Measurements from ENCODE around the gene CFAP107.
"Not testable (repeated sequence)": the region's sequence is repeated elsewhere in the genome, so short reads cannot be mapped to it uniquely, and the experiment has no call there.

CFAP107 gene

GRCh38 chr1:12709091-12709491, 36.9 kb upstream of the CFAP107 start:
- H3K4me3 ChIP-seq (replicated peaks in 1 of 2; ENCODE audit: low read depth in 2 of 2, low read length in 2 of 2), result no peak overlapping the region
- peak in 1 of 2 donors; percentile 1 for DNase-seq (ENCODE audit: low read depth in 2 of 2)
- TF ChIP-seq CTCF (IDR thresholded peaks at IDR 0.05; ENCODE audit: low read depth, low read length), result no peak

- no peak for TF ChIP-seq CTCF (IDR thresholded peaks at IDR 0.05; ENCODE audit: low read depth, low read length)
- peak in 1 of 2 donors; percentile 3 for DNase-seq (ENCODE audit: low read depth in 2 of 2)
- no peak overlapping the region for H3K4me3 ChIP-seq (replicated peaks in 1 of 2; ENCODE audit: low read depth in 2 of 2, low read length in 2 of 2)
These were observed 36.3 kb upstream of the CFAP107 start for GRCh38 chr1:12709696-12710095.

- DNase-seq (ENCODE audit: low read depth in 2 of 2), result no peak
- TF ChIP-seq CTCF (IDR thresholded peaks at IDR 0.05; ENCODE audit: low read depth, low read length), result no peak
- H3K4me3 ChIP-seq (replicated peaks in 1 of 2; ENCODE audit: low read depth in 2 of 2, low read length in 2 of 2), result no peak overlapping the region
These were observed 34.5 kb upstream of the CFAP107 start for GRCh38 chr1:12711536-12711935.

GRCh38 chr1:12712076-12712475, 33.9 kb upstream of the CFAP107 start:
- no peak for DNase-seq (ENCODE audit: low read depth in 2 of 2)
- no peak overlapping the region for H3K4me3 ChIP-seq (replicated peaks in 1 of 2; ENCODE audit: low read depth in 2 of 2, low read length in 2 of 2)
- no peak for TF ChIP-seq CTCF (IDR thresholded peaks at IDR 0.05; ENCODE audit: low read depth, low read length)

- TF ChIP-seq CTCF (IDR thresholded peaks at IDR 0.05; ENCODE audit: low read depth, low read length), result no peak
- no peak overlapping the region for H3K4me3 ChIP-seq (replicated peaks in 1 of 2; ENCODE audit: low read depth in 2 of 2, low read length in 2 of 2)
- no peak for DNase-seq (ENCODE audit: low read depth in 2 of 2)
These were observed 33.1 kb upstream of the CFAP107 start for GRCh38 chr1:12712929-12713328.

- not testable (repeated sequence) for DNase-seq (ENCODE audit: low read depth in 2 of 2)
These were observed 32.3 kb upstream of the CFAP107 start for GRCh38 chr1:12713651-12714050.

GRCh38 chr1:12714710-12715475, 31.1 kb upstream of the CFAP107 start:
- no peak overlapping the region for H3K4me3 ChIP-seq (replicated peaks in 1 of 2; ENCODE audit: low read depth in 2 of 2, low read length in 2 of 2)
- no peak for TF ChIP-seq CTCF (IDR thresholded peaks at IDR 0.05; ENCODE audit: low read depth, low read length)
- DNase-seq (ENCODE audit: low read depth in 2 of 2), result no peak

More at GRCh38 chr1:12713651-12714050, 32.3 kb upstream of the CFAP107 start:
- H3K4me3 ChIP-seq (replicated peaks in 1 of 2; ENCODE audit: low read depth in 2 of 2, low read length in 2 of 2), result not testable (repeated sequence)

Data from cardiac fibroblast (primary cell).